HUES6 (cell line): ENCODE data around the gene NPC1.
"Not testable (repeated sequence)": the region's sequence is repeated elsewhere in the genome, so short reads cannot be mapped to it uniquely, and the experiment has no call there.

Source experiments
- H3K27ac ChIP-seq: 2 replicates; pipeline ENCODE4 v1.7.0; 2013; ENCODE audit warnings: low read depth, mild to moderate bottlenecking, low read length, inconsistent platforms
- H3K27me3 ChIP-seq: 2 replicates; pipeline ENCODE4 v1.6.1; 2013; ENCODE audit warnings: low read length; ENCODE audit not compliant: control insufficient read depth, insufficient read depth
- H3K36me3 ChIP-seq: 2 replicates; pipeline ENCODE4 v1.6.1; 2013; ENCODE audit warnings: low read length; ENCODE audit not compliant: control insufficient read depth, insufficient read depth
- H3K4me1 ChIP-seq: 2 replicates; pipeline ENCODE4 v1.6.1; 2013; ENCODE audit warnings: low read length; ENCODE audit not compliant: control insufficient read depth, insufficient read depth
- H3K4me3 ChIP-seq: 2 replicates; pipeline ENCODE4 v1.5.1; 2013; ENCODE audit warnings: low read depth, low read length
- H3K9ac ChIP-seq: one replicate; pipeline ENCODE4 v1.6.1; 2013; ENCODE audit warnings: mild to moderate bottlenecking, low read length
- H3K9me3 ChIP-seq: 2 replicates; pipeline ENCODE4 v1.6.1; 2013; ENCODE audit warnings: low read depth, low read length; ENCODE audit not compliant: control insufficient read depth, insufficient read depth

Gene NPC1

GRCh38 chr18:23585897-23586248, 433 bp downstream of the NPC1 start:
- Histone ChIP-seq H3K9me3 (no peaks in the 10 kb centered on the region), H3K9ac (peak overlapping the region; percentile 91), H3K4me3 (peak overlapping the region; percentile 94), H3K4me1 (peaks cover 9% of the 10 kb centered on the region; the same call in 1 of the 2 replicates), H3K27ac (peak overlapping the region; percentile 95; the same call in 1 of the 2 replicates), H3K36me3 (peaks cover 3% of the 10 kb centered on the region; the same call in 1 of the 2 replicates), H3K27me3 (peaks cover 5% of the 10 kb centered on the region)

DNA sequence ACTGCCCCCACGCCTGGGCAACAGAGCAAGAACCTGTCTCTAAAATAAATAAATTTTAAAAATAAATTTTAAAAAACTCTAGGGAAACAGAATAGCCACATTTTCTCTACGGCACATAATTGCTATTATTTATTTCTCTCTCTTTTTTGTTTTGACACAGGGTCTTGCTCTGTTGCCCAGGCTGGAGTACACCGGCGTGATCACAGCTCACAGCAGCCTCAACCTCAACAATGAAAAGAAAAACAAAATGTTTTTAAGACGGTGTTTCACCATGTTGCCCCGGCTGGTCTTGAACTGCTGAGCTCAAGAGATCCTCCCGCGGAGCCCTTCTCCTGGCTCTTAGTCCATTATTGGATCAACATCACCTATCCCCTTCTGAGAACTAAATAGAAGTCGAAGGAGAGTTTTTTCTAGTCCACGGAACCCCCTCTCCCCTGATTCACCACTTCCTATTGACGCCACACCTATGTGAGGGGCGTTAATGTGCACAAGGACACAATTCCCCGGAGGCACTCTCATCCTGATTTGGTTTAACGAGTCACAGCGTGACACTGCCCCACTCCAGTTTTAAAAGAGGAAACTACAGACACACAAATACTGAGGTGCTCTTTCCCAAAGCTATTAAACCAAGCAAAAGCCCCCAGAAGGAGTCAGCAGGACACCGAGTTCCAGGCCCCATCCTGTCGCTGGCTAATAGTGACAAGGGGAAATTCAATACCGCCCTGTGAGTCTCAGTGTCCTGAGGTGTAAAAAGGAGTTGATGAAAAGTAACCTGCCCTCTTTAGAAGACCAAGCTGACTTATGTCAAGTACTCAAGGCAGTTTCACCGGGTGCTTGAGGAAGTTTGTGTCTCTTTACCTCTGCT, 1.1 kb downstream of the NPC1 start:
- Histone ChIP-seq H3K9ac (peak overlapping the region; percentile 91), H3K4me1 (peaks cover 9% of the 10 kb centered on the region; the same call in 1 of the 2 replicates), H3K27me3 (peaks cover 5% of the 10 kb centered on the region), H3K36me3 (peaks cover 9% of the 10 kb centered on the region; the same call in 1 of the 2 replicates), H3K9me3 (no peaks in the 10 kb centered on the region), H3K4me3 (peak overlapping the region; percentile 94), H3K27ac (no peak overlapping the region; the same call in 1 of the 2 replicates)

- Histone ChIP-seq H3K36me3 (peaks cover 11% of the 10 kb centered on the region; the same call in 1 of the 2 replicates), H3K9me3 (no peaks in the 10 kb centered on the region), H3K4me3 (peak overlapping the region; percentile 14; the same call in 1 of the 2 replicates), H3K27ac (no peak overlapping the region), H3K4me1 (peaks cover 9% of the 10 kb centered on the region; the same call in 1 of the 2 replicates), H3K27me3 (peaks cover 5% of the 10 kb centered on the region), H3K9ac (no peak overlapping the region)
Observed at GRCh38 chr18:23584019-23584983, 2.0 kb downstream of the NPC1 start.

- peaks cover 9% of the 10 kb centered on the region; the same call in 1 of the 2 replicates for H3K4me1 ChIP-seq
- peaks cover 5% of the 10 kb centered on the region for H3K27me3 ChIP-seq
- peaks cover 11% of the 10 kb centered on the region; the same call in 1 of the 2 replicates for H3K36me3 ChIP-seq
- no peak overlapping the region for H3K27ac ChIP-seq
- no peaks in the 10 kb centered on the region for H3K9me3 ChIP-seq
- H3K4me3 ChIP-seq, result no peak overlapping the region
- H3K9ac ChIP-seq, result no peak overlapping the region
Observed at GRCh38 chr18:23583071-23583865, 3.0 kb downstream of the NPC1 start.

DNA sequence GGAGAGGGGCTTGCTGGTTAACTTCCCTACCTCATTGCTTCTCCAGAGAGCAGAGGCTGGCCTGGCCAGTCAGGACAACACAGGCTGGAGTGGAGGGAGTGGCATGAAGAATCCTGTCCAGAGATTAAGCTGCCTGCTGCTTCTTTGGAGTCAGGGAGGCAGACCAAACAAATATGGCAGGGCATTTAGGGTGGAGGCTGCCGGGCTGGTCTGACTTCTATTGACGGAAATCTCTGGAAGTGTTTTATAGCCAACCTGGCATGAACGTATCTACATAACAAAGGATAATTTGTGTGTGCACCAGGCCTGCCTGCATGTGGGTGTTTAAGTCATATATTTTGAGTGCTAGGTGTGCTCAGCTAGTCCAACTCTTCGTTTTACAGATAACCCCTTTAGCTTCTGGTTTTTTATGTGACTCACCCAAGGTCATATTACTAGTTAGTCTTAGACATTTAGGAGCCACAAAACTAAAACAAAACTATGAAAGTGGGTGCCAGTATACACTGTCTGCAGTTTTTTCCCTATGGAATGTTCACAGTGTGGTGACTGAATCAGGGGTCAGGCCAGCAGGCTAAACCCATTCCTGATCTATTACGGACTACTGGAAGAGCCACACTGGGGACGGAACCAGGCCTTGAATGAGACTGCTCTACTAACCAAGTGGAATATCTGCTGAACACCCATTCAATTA, 5.5 kb downstream of the NPC1 start:
- Histone ChIP-seq H3K36me3 (peaks cover 17% of the 10 kb centered on the region; the same call in 1 of the 2 replicates), H3K9me3 (no peaks in the 10 kb centered on the region), H3K27me3 (no peaks in the 10 kb centered on the region), H3K4me1 (peaks cover 5% of the 10 kb centered on the region; the same call in 1 of the 2 replicates), H3K9ac (no peak overlapping the region), H3K4me3 (no peak overlapping the region), H3K27ac (no peak overlapping the region)

- no peak overlapping the region; the same call in 1 of the 2 replicates for H3K27ac ChIP-seq
- H3K9me3 ChIP-seq, result no peaks in the 10 kb centered on the region
- H3K9ac ChIP-seq, result no peak overlapping the region
- no peak overlapping the region for H3K4me3 ChIP-seq
- H3K36me3 ChIP-seq, result peaks cover 24% of the 10 kb centered on the region
- peaks cover 13% of the 10 kb centered on the region for H3K4me1 ChIP-seq
- no peaks in the 10 kb centered on the region for H3K27me3 ChIP-seq
Observed at GRCh38 chr18:23578891-23579653, 7.2 kb downstream of the NPC1 start.

DNA sequence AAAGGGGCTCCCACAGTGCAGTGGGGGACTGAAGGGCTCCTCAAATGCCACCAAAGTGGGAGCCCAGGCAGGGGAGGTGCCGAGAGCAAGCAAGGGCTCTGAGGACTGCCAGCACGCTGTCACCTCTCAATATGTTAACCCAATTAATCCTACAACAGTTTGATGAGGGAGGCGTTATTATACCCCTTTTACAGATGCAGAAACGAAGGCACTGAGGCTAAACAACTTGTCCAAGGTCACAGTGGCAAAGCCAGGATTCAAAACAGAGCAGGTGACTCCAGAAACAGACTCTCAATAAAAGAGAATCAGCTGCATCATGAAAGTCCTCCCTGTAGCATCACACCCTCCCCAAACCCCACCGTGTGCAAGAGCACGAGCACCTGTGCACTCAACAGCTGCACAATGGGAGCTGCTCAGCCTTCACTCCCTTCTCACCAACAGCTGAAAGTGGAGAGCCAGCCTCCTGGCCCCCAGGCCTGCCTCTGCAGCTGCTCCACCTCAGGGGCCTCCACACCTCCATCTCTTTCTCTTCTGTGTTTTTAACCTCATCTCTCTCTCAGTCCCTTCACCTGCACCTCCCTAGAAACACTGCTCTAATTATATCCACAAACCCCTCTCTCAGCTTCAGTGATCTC, 8.1 kb downstream of the NPC1 start:
- Histone ChIP-seq H3K4me3 (no peak overlapping the region), H3K4me1 (peaks cover 21% of the 10 kb centered on the region), H3K27me3 (no peaks in the 10 kb centered on the region), H3K36me3 (peaks cover 28% of the 10 kb centered on the region), H3K9me3 (no peaks in the 10 kb centered on the region), H3K27ac (no peak overlapping the region; the same call in 1 of the 2 replicates), H3K9ac (no peak overlapping the region)

DNA sequence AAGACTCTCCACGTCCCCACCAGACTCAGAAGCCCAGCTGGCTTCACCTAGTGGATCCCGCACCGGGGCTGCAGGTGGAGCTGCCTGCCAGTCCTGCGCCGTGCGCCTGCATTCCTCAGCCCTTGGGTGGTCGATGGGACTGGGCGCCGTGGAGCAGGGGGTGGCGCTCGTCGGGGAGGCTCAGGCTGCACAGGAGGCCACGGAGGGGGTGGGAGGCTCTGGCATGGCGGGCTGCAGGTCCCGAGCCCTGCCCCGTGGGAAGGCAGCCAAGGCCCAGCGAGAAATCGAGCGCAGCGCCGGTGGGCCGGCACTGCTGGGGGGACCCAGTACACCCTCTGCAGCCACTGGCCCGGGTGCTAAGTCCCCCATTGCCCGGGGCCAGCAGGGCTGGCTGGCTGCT, 8.8 kb downstream of the NPC1 start:
- H3K4me1 ChIP-seq, result peaks cover 21% of the 10 kb centered on the region

GRCh38 chr18:23575309-23575651, 11.0 kb downstream of the NPC1 start:
- Histone ChIP-seq H3K4me1 (peaks cover 21% of the 10 kb centered on the region), H3K9me3 (no peaks in the 10 kb centered on the region), H3K4me3 (no peak overlapping the region), H3K27ac (no peak overlapping the region), H3K27me3 (no peaks in the 10 kb centered on the region), H3K36me3 (peaks cover 45% of the 10 kb centered on the region), H3K9ac (no peak overlapping the region)

More for the DNA sequence above, 8.8 kb downstream of the NPC1 start:
- H3K27me3 ChIP-seq, H3K9me3 ChIP-seq, H3K9ac ChIP-seq, H3K4me3 ChIP-seq, H3K27ac ChIP-seq: not testable (repeated sequence)
- peaks cover 34% of the 10 kb centered on the region for H3K36me3 ChIP-seq
